H1 (cell line): Measurements from ENCODE around the gene CACNA1D. TPM values are rescaled to one million over a fixed set of nuclear protein-coding genes. Genes with fewer than 3 reads are reported as not detected.

Experiments
- CTCF ChIA-PET: fragments of 300-600 bp; sonication (Branson Sonifier 250); formaldehyde crosslinking; loops from one replicate; lab custom pipeline; 2021; ENCODE audit not compliant: partially characterized antibody; lab: Charles Lee
- POLR2A ChIA-PET: fragments of 300-600 bp; sonication (Branson Sonifier 250); formaldehyde crosslinking; loops from one replicate; lab custom pipeline; 2021; ENCODE audit warnings: inconsistent platforms; ENCODE audit not compliant: partially characterized antibody; lab: Charles Lee
- DNase-seq, 2 experiments: peaks; one replicate each; pipeline versions ENCODE4 v3.0.0 to v3.0.0-alpha.2; 2010 to 2022; ENCODE audit warnings: low spot score in 2 of 2, low read depth in 1 of 2, mixed read lengths in 1 of 2
- FAIRE-seq: peaks from 2 replicates; lab custom pipeline; 2011; peaks lifted over from hg19 to GRCh38; lab: Jason Lieb, UNC
- H2AFZ ChIP-seq: 2 replicates; pipeline ENCODE4 v1.8.1; 2012; ENCODE audit warnings: low read length, inconsistent platforms
- H2AK5ac ChIP-seq: 2 replicates; pipeline ENCODE4 v1.6.1; 2013; ENCODE audit warnings: low read depth, low read length
- H2BK120ac ChIP-seq: replicated peaks from 2 replicates; pipeline ENCODE3; 2013; ENCODE audit warnings: low read depth, low read length, inconsistent platforms
- H2BK12ac ChIP-seq: 2 replicates; pipeline ENCODE4 v1.6.1; 2013; ENCODE audit warnings: low read depth, low read length
- H2BK15ac ChIP-seq: 2 replicates; pipeline ENCODE4 v1.6.1; 2013; ENCODE audit warnings: low read length
- H2BK20ac ChIP-seq: 2 replicates; pipeline ENCODE4 v1.6.1; 2013; ENCODE audit warnings: low read length
- H2BK5ac ChIP-seq: 2 replicates; pipeline ENCODE4 v1.6.1; 2013; ENCODE audit warnings: low read depth, low read length
- H3K14ac ChIP-seq: 2 replicates; pipeline ENCODE4 v1.6.1; 2013; ENCODE audit warnings: inconsistent platforms; ENCODE audit not compliant: insufficient read length
- H3K18ac ChIP-seq: 2 replicates; pipeline ENCODE4 v1.6.1; 2013; ENCODE audit warnings: low read length; ENCODE audit errors: extremely low read depth
- H3K23ac ChIP-seq: 2 replicates; pipeline ENCODE4 v1.6.1; 2013; ENCODE audit warnings: inconsistent platforms; ENCODE audit not compliant: insufficient read length
- H3K23me2 ChIP-seq: 2 replicates; pipeline ENCODE4 v1.6.1; 2013; ENCODE audit warnings: low read depth, low read length
- H3K27ac ChIP-seq: 2 replicates; pipeline ENCODE4 v1.6.1; 2011; ENCODE audit warnings: low read depth, low read length, inconsistent platforms
- H3K27me3 ChIP-seq, 4 experiments: replicated peaks in 1 of 4; 1 replicate in 1 of 4; 2 replicates in 3 of 4; pipeline versions ENCODE4 v1.6.1 to v1.8.1; 2011 to 2013; ENCODE audit warnings: low read length in 3 of 4, mild to moderate bottlenecking in 3 of 4, inconsistent platforms in 2 of 4, mixed read lengths in 2 of 4, moderate library complexity in 1 of 4; ENCODE audit not compliant: control insufficient read depth in 3 of 4, insufficient read depth in 3 of 4; ENCODE audit errors: extremely low read depth in 1 of 4
- H3K36me3 ChIP-seq, 4 experiments: 2 replicates each; pipeline versions ENCODE4 v1.6.1 to v1.8.1; 2011 to 2013; ENCODE audit warnings: mild to moderate bottlenecking in 4 of 4, low read length in 3 of 4, moderate library complexity in 2 of 4, control low read depth in 1 of 4, inconsistent platforms in 1 of 4; ENCODE audit not compliant: insufficient read depth in 4 of 4, control insufficient read depth in 2 of 4
- H3K4ac ChIP-seq: replicated peaks from 2 replicates; pipeline ENCODE3; 2013; ENCODE audit warnings: low read length, low read depth, mixed read lengths, inconsistent platforms; ENCODE audit not compliant: insufficient read length
- H3K4me1 ChIP-seq, 4 experiments: replicated peaks in 1 of 4; 1 replicate in 1 of 4; 2 replicates in 3 of 4; pipeline versions ENCODE4 v1.6.1 to v1.8.1; 2011 to 2013; ENCODE audit warnings: low read length in 3 of 4, inconsistent platforms in 2 of 4, mixed read lengths in 1 of 4; ENCODE audit not compliant: insufficient read depth in 4 of 4, control insufficient read depth in 3 of 4
- H3K4me2 ChIP-seq, 2 experiments: 2 replicates each; pipeline versions ENCODE4 v1.6.1 to v1.8.1; 2011 to 2013; ENCODE audit warnings: low read depth in 2 of 2, low read length in 2 of 2, control low read depth in 1 of 2, inconsistent platforms in 1 of 2, mild to moderate bottlenecking in 1 of 2; ENCODE audit not compliant: insufficient read depth in 1 of 2
- H3K4me3 ChIP-seq, 4 experiments: fragments of 200-600, 300-600 bp in 1 of 4; sonication (generic), shearing (Covaris generic), sonication (Bioruptor Twin) in 1 of 4; 2 replicates each; pipeline versions ENCODE4 v1.5.1 to v1.8.1; 2011 to 2016; ENCODE audit warnings: low read length in 4 of 4, low read depth in 3 of 4, control low read depth in 2 of 4, inconsistent platforms in 2 of 4, mild to moderate bottlenecking in 2 of 4, mixed read lengths in 1 of 4, moderate library complexity in 1 of 4; ENCODE audit not compliant: insufficient read depth in 2 of 4; ENCODE audit errors: extremely low read depth in 1 of 4
- H3K56ac ChIP-seq: replicated peaks from 2 replicates; pipeline ENCODE3; 2013; ENCODE audit warnings: low read depth, mild to moderate bottlenecking, mixed read lengths, low read length, inconsistent platforms; ENCODE audit not compliant: insufficient read length
- H3K79me1 ChIP-seq: 2 replicates; pipeline ENCODE4 v1.6.1; 2013; ENCODE audit warnings: low read depth, low read length, control low read depth
- H3K79me2 ChIP-seq, 2 experiments: 2 replicates each; pipeline versions ENCODE4 v1.6.1 to v1.8.1; 2012 to 2013; ENCODE audit warnings: low read length in 2 of 2, mild to moderate bottlenecking in 2 of 2, inconsistent platforms in 1 of 2; ENCODE audit not compliant: insufficient read depth in 2 of 2, control insufficient read depth in 1 of 2
- H3K9ac ChIP-seq, 4 experiments: replicated peaks in 1 of 4; 1 replicate in 1 of 4; 2 replicates in 3 of 4; pipeline versions ENCODE4 v1.6.1 to v1.8.1; 2011 to 2013; ENCODE audit warnings: low read depth in 3 of 4, low read length in 3 of 4, control low read depth in 2 of 4, mild to moderate bottlenecking in 2 of 4, moderate library complexity in 2 of 4, inconsistent platforms in 1 of 4; ENCODE audit errors: extremely low read depth in 1 of 4
- H3K9me3 ChIP-seq, 2 experiments: 2 replicates each; pipeline versions ENCODE4 v1.6.1 to v1.8.1; 2012 to 2013; ENCODE audit warnings: mild to moderate bottlenecking in 2 of 2, moderate library complexity in 2 of 2, control low read depth in 1 of 2, inconsistent platforms in 1 of 2, low read depth in 1 of 2, low read length in 1 of 2, mixed read lengths in 1 of 2; ENCODE audit not compliant: insufficient read depth in 2 of 2
- H4K20me1 ChIP-seq, 2 experiments: replicated peaks in 1 of 2; 2 replicates each; pipeline versions ENCODE3 to v1.8.1; 2011 to 2013; ENCODE audit warnings: inconsistent platforms in 2 of 2, low read length in 2 of 2, mild to moderate bottlenecking in 1 of 2; ENCODE audit not compliant: insufficient read depth in 2 of 2, control insufficient read depth in 1 of 2
- H4K5ac ChIP-seq: 2 replicates; pipeline ENCODE4 v1.6.1; 2013; ENCODE audit warnings: low read length, low read depth, mixed read lengths, inconsistent platforms; ENCODE audit not compliant: insufficient read length
- H4K8ac ChIP-seq: 2 replicates; pipeline ENCODE4 v1.8.0; 2013; ENCODE audit warnings: mild to moderate bottlenecking, moderate library complexity, low read length, inconsistent platforms; ENCODE audit not compliant: insufficient read depth; ENCODE audit errors: extremely low read depth
- H4K91ac ChIP-seq: replicated peaks from 2 replicates; pipeline ENCODE3; 2013; ENCODE audit warnings: low read length, mixed read lengths, inconsistent platforms; ENCODE audit not compliant: insufficient read length
- ASH2L ChIP-seq: fragments of 200-600, 300-600 bp; sonication (generic); IDR thresholded peaks from one replicate; pipeline ENCODE4 v1.7.1; 2017; ENCODE audit warnings: low read length
- ATF3 ChIP-seq: IDR thresholded peaks from 2 replicates; pipeline ENCODE4 v1.6.1; 2011; ENCODE audit warnings: low read depth, mild to moderate bottlenecking, low read length; ENCODE audit not compliant: insufficient read depth
- BACH1 ChIP-seq: IDR thresholded peaks from 2 replicates; pipeline ENCODE4 v1.6.1; 2012; ENCODE audit warnings: low read length, improper control_type of control experiment
- BCL11A ChIP-seq, 2 experiments: IDR thresholded peaks; one replicate each; pipeline ENCODE4 v1.6.1; 2011; ENCODE audit warnings: low read depth in 2 of 2, low read length in 2 of 2, mild to moderate bottlenecking in 2 of 2
- BRCA1 ChIP-seq: IDR thresholded peaks from 2 replicates; pipeline ENCODE4 v1.6.1; 2012; ENCODE audit warnings: low read depth, low read length, improper control_type of control experiment
- CBX8 ChIP-seq: fragments of 300-800, 300-1000 bp; sonication (generic); IDR thresholded peaks from 2 replicates; pipeline ENCODE4 v1.7.1; 2016; ENCODE audit warnings: low read depth, low read length, borderline replicate concordance
- CHD1 ChIP-seq: IDR thresholded peaks from 2 replicates; pipeline ENCODE4 v1.6.1; 2012; ENCODE audit warnings: low read depth, low read length, improper control_type of control experiment
- CTBP2 ChIP-seq: IDR thresholded peaks from 2 replicates; pipeline ENCODE4 v1.7.0; 2011; ENCODE audit warnings: borderline replicate concordance, mild to moderate bottlenecking, moderate library complexity, mixed read lengths, low read length; ENCODE audit not compliant: insufficient read depth, insufficient read length
- HDAC2 ChIP-seq, 2 experiments: fragments of 300-600 bp in 1 of 2; sonication (generic) in 1 of 2; IDR thresholded peaks; 2 replicates each; pipeline ENCODE4 v1.6.1; 2011 to 2012; ENCODE audit warnings: low read depth in 2 of 2, low read length in 2 of 2, mild to moderate bottlenecking in 2 of 2, moderate library complexity in 2 of 2, borderline replicate concordance in 1 of 2, inconsistent platforms in 1 of 2
- NRF1 ChIP-seq: IDR thresholded peaks from 2 replicates; pipeline ENCODE4 v1.6.1; 2011; ENCODE audit warnings: mild to moderate bottlenecking, low read depth, low read length, improper control_type of control experiment
- RBBP5 ChIP-seq: IDR thresholded peaks from 2 replicates; pipeline ENCODE4 v1.7.1; 2012; ENCODE audit warnings: low read depth, mild to moderate bottlenecking, inconsistent platforms, low read length, moderate library complexity, borderline replicate concordance
- SIX5 ChIP-seq: IDR thresholded peaks from 2 replicates; pipeline ENCODE4 v1.6.1; 2011; ENCODE audit warnings: mild to moderate bottlenecking, low read depth, low read length
- TAF1 ChIP-seq: IDR thresholded peaks from 2 replicates; pipeline ENCODE4 v1.6.1; 2011; ENCODE audit warnings: mild to moderate bottlenecking, low read depth, low read length
- TAF7 ChIP-seq: optimal IDR thresholded peaks from 2 replicates; pipeline ENCODE3; 2011; ENCODE audit warnings: low read depth, mild to moderate bottlenecking, inconsistent platforms, low read length, moderate library complexity, borderline replicate concordance
- YY1 ChIP-seq: IDR thresholded peaks from 2 replicates; pipeline ENCODE4 v1.6.1; 2011; ENCODE audit warnings: low read depth, mild to moderate bottlenecking, low read length
- WGBS, 2 experiments: shearing (Covaris generic) in 1 of 2; methylation state at CpG; one replicate each; pipeline versions ENCODE4 v1.1.6 to v1.1.7; 2013 to 2015; ENCODE audit warnings: low lambda C conversion rate in 2 of 2, mixed read lengths in 2 of 2, inconsistent platforms in 1 of 2, low coverage in 1 of 2, missing lambda C conversion rate in 1 of 2; ENCODE audit not compliant: insufficient replicate concordance in 2 of 2, insufficient coverage in 1 of 2, insufficient read length in 1 of 2; ENCODE audit errors: extremely low coverage in 1 of 2, missing lambda C conversion rate in 1 of 2; 5-methylcytosine and 5-hydroxymethylcytosine counted together
- polyA plus RNA-seq, 7 experiments: library from polyadenylated mRNA; depleted of rRNA in 3 of 7; stranded (reverse) in 5 of 7; unstranded in 2 of 7; fragments of >200 nt in 5 of 7; fragments of 200-250 nt in 2 of 7; gene quantifications; 1 replicate in 5 of 7; 2 replicates in 1 of 7; 4 replicates in 1 of 7; pipeline versions ENCODE4 v1.2.1 to v1.2.3, GENCODE V29; 2011 to 2013; ENCODE audit warnings: missing spikeins in 2 of 7, mixed read lengths in 2 of 7
- total RNA-seq: library from RNA; stranded (reverse); fragmentation: NEBNext Ultra II Directional; extraction: Animal tissue kit (Norgen Biotek cat#: 25700); gene quantifications from 2 replicates; pipeline ENCODE4 v1.2.1, GENCODE V29; 2021

CACNA1D gene
- total and polyA plus RNA-seq, 2 of the 8 experiments (the other 6 are each of a cell fraction or from before 2014, with no cell fraction given) = 2.0 to 2.9 TPM

GRCh38 chr3:53510508-53510907 lies 16.1 kb downstream of the CACNA1D start:
- Histone ChIP-seq H3K4ac (no peak overlapping the region), H2BK20ac (no peak overlapping the region), H3K79me2 (no peaks in the 10 kb centered on the region), H3K27ac (no peak overlapping the region), H4K5ac (no peak overlapping the region), H2BK12ac (no peak overlapping the region), H3K18ac (no peak overlapping the region), H2AK5ac (no peak overlapping the region), H4K8ac (no peak overlapping the region), H2BK120ac (no peak overlapping the region), H4K20me1 (no peaks in the 10 kb centered on the region), H3K4me2 (no peak overlapping the region), H3K27me3 (peaks cover 0 to 5% (median 2%) of the 10 kb centered on the region in 4 experiments; a peak in 3 of 7 replicates), H3K9ac (no peak overlapping the region), H3K79me1 (no peaks in the 10 kb centered on the region), H3K23ac (no peak overlapping the region), H3K23me2 (no peaks in the 10 kb centered on the region; the same call in 1 of the 2 replicates), H4K91ac (no peak overlapping the region), H3K9me3 (no peaks in the 10 kb centered on the region), H3K36me3 (no peaks in the 10 kb centered on the region), H3K56ac (no peak overlapping the region), H2BK5ac (no peak overlapping the region), H2BK15ac (no peak overlapping the region), H3K14ac (no peak overlapping the region), H2AFZ (no peak overlapping the region), H3K4me3 (no peak overlapping the region), H3K4me1 (peaks cover 0 to 3% (median 0%) of the 10 kb centered on the region in 4 experiments; a peak in 2 of 7 replicates)
- 82% methylated on average over 3 of the region's 3 CpGs; no CpG with 5 or more reads in 1 of the 2 experiments for WGBS, 2 experiments
- DNase-seq = no peak
- ChIA-PET CTCF (no interaction called here), POLR2A (no interaction called here)
- FAIRE-seq = no peak
- TF ChIP-seq ATF3 (no peak), YY1 (no peak), CTBP2 (no peak), TAF7 (no peak), TAF1 (no peak), BACH1 (no peak), BCL11A (IDR thresholded peaks at IDR 0.05; ENCODE audit: low read depth in 2 of 2, low read length in 2 of 2) (no peak), BRCA1 (no peak), SIX5 (no peak), CBX8 (no peak), CHD1 (no peak), NRF1 (no peak), ASH2L (no peak), HDAC2 (IDR thresholded peaks at IDR 0.05; ENCODE audit: borderline replicate concordance in 1 of 2, low read depth in 2 of 2, low read length in 2 of 2) (no peak), RBBP5 (no peak)
